Stimulated activated naive CD8-positive, alpha-beta T cell treated with anti-CD3 and anti-CD28 coated beads, Interleukin-15, Interleukin-2, amounts not matched to agents 100 ng/mL and 50 ng/mL, for 24 hours (primary cell): ENCODE results near the gene PRR16.

ENCODE experiments used
- H3K27ac Mint-ChIP-seq: one replicate; pipeline ENCODE4 v1.8.0; 2021; ENCODE audit warnings: mild to moderate bottlenecking, mixed read lengths
- H3K27me3 Mint-ChIP-seq: one replicate; pipeline ENCODE4 v1.8.0; 2021; ENCODE audit warnings: mixed read lengths
- H3K36me3 Mint-ChIP-seq: one replicate; pipeline ENCODE4 v1.8.0; 2021; ENCODE audit warnings: low read depth, mixed read lengths
- H3K4me1 Mint-ChIP-seq: one replicate; pipeline ENCODE4 v1.8.0; 2021; ENCODE audit warnings: low read depth, mixed read lengths
- H3K4me3 Mint-ChIP-seq: one replicate; pipeline ENCODE4 v1.8.0; 2021; ENCODE audit warnings: mild to moderate bottlenecking, mixed read lengths
- H3K9me3 Mint-ChIP-seq: one replicate; pipeline ENCODE4 v1.8.0; 2021; ENCODE audit warnings: mixed read lengths

Gene PRR16

GRCh38 chr5:120610145-120610544, 146.0 kb downstream of the PRR16 start:
- no peaks in the 10 kb centered on the region for H3K9me3 Mint-ChIP-seq
- no peaks in the 10 kb centered on the region for H3K36me3 Mint-ChIP-seq
- H3K27ac Mint-ChIP-seq, result no peak overlapping the region
- H3K4me1 Mint-ChIP-seq, result no peaks in the 10 kb centered on the region
- H3K4me3 Mint-ChIP-seq, result no peak overlapping the region
- H3K27me3 Mint-ChIP-seq, result no peaks in the 10 kb centered on the region

- H3K27me3 Mint-ChIP-seq, result no peaks in the 10 kb centered on the region
- no peaks in the 10 kb centered on the region for H3K4me1 Mint-ChIP-seq
- H3K27ac Mint-ChIP-seq, result no peak overlapping the region
- H3K9me3 Mint-ChIP-seq, result peaks cover 4% of the 10 kb centered on the region
- H3K4me3 Mint-ChIP-seq, result no peak overlapping the region
- H3K36me3 Mint-ChIP-seq, result no peaks in the 10 kb centered on the region
Observed at GRCh38 chr5:120613729-120614128, 149.6 kb downstream of the PRR16 start.

GRCh38 chr5:120614531-120615180, 150.6 kb downstream of the PRR16 start:
- no peaks in the 10 kb centered on the region for H3K36me3 Mint-ChIP-seq
- peaks cover 4% of the 10 kb centered on the region for H3K9me3 Mint-ChIP-seq
- no peak overlapping the region for H3K4me3 Mint-ChIP-seq
- no peaks in the 10 kb centered on the region for H3K4me1 Mint-ChIP-seq
- H3K27me3 Mint-ChIP-seq, result no peaks in the 10 kb centered on the region
- H3K27ac Mint-ChIP-seq, result no peak overlapping the region

GRCh38 chr5:120615967-120616645, 152.0 kb downstream of the PRR16 start:
- Mint-ChIP-seq H3K27me3 (no peaks in the 10 kb centered on the region), H3K9me3 (peaks cover 4% of the 10 kb centered on the region), H3K4me3 (no peak overlapping the region), H3K27ac (no peak overlapping the region), H3K4me1 (no peaks in the 10 kb centered on the region), H3K36me3 (no peaks in the 10 kb centered on the region)

GRCh38 chr5:120621339-120621738, 157.2 kb downstream of the PRR16 start:
- Mint-ChIP-seq H3K4me1 (no peaks in the 10 kb centered on the region), H3K9me3 (peaks cover 16% of the 10 kb centered on the region), H3K36me3 (no peaks in the 10 kb centered on the region), H3K4me3 (no peak overlapping the region), H3K27me3 (no peaks in the 10 kb centered on the region), H3K27ac (no peak overlapping the region)

GRCh38 chr5:120624021-120624563, 160.0 kb downstream of the PRR16 start:
- peaks cover 12% of the 10 kb centered on the region for H3K9me3 Mint-ChIP-seq
- no peak overlapping the region for H3K27ac Mint-ChIP-seq
- no peaks in the 10 kb centered on the region for H3K27me3 Mint-ChIP-seq
- H3K36me3 Mint-ChIP-seq, result no peaks in the 10 kb centered on the region
- H3K4me3 Mint-ChIP-seq, result no peak overlapping the region
- no peaks in the 10 kb centered on the region for H3K4me1 Mint-ChIP-seq

- no peaks in the 10 kb centered on the region for H3K4me1 Mint-ChIP-seq
- no peak overlapping the region for H3K4me3 Mint-ChIP-seq
- no peak overlapping the region for H3K27ac Mint-ChIP-seq
- H3K9me3 Mint-ChIP-seq, result peaks cover 12% of the 10 kb centered on the region
- no peaks in the 10 kb centered on the region for H3K36me3 Mint-ChIP-seq
- H3K27me3 Mint-ChIP-seq, result no peaks in the 10 kb centered on the region
Observed at GRCh38 chr5:120628156-120628555, 164.1 kb downstream of the PRR16 start.

- H3K9me3 Mint-ChIP-seq, result peaks cover 3% of the 10 kb centered on the region
- H3K27ac Mint-ChIP-seq, result no peak overlapping the region
Observed at GRCh38 chr5:120630550-120630949, 166.4 kb downstream of the PRR16 start.

GRCh38 chr5:120631611-120632010, 167.5 kb downstream of the PRR16 start:
- H3K4me1 Mint-ChIP-seq, result no peaks in the 10 kb centered on the region
- no peak overlapping the region for H3K27ac Mint-ChIP-seq
- H3K9me3 Mint-ChIP-seq, result no peaks in the 10 kb centered on the region
- no peaks in the 10 kb centered on the region for H3K27me3 Mint-ChIP-seq
- H3K36me3 Mint-ChIP-seq, result no peaks in the 10 kb centered on the region
- no peak overlapping the region for H3K4me3 Mint-ChIP-seq

More at GRCh38 chr5:120630550-120630949, 166.4 kb downstream of the PRR16 start:
- Mint-ChIP-seq H3K27me3 (no peaks in the 10 kb centered on the region), H3K4me3 (no peak overlapping the region), H3K4me1 (no peaks in the 10 kb centered on the region), H3K36me3 (no peaks in the 10 kb centered on the region)

GRCh38 chr5:120632430-120632829, 168.3 kb downstream of the PRR16 start:
- no peaks in the 10 kb centered on the region for H3K9me3 Mint-ChIP-seq
- no peak overlapping the region for H3K4me3 Mint-ChIP-seq
- H3K27ac Mint-ChIP-seq, result no peak overlapping the region
- H3K27me3 Mint-ChIP-seq, result no peaks in the 10 kb centered on the region
- H3K36me3 Mint-ChIP-seq, result no peaks in the 10 kb centered on the region
- H3K4me1 Mint-ChIP-seq, result no peaks in the 10 kb centered on the region

- Mint-ChIP-seq H3K27me3 (no peaks in the 10 kb centered on the region), H3K27ac (no peak overlapping the region), H3K36me3 (no peaks in the 10 kb centered on the region), H3K4me3 (no peak overlapping the region), H3K9me3 (no peaks in the 10 kb centered on the region), H3K4me1 (no peaks in the 10 kb centered on the region)
Observed at GRCh38 chr5:120638449-120638848, 174.3 kb downstream of the PRR16 start.

GRCh38 chr5:120640778-120641177, 176.7 kb downstream of the PRR16 start:
- H3K27ac Mint-ChIP-seq, result no peak overlapping the region
- no peaks in the 10 kb centered on the region for H3K27me3 Mint-ChIP-seq
- H3K36me3 Mint-ChIP-seq, result no peaks in the 10 kb centered on the region
- no peak overlapping the region for H3K4me3 Mint-ChIP-seq
- H3K9me3 Mint-ChIP-seq, result no peaks in the 10 kb centered on the region
- H3K4me1 Mint-ChIP-seq, result no peaks in the 10 kb centered on the region

- no peaks in the 10 kb centered on the region for H3K4me1 Mint-ChIP-seq
- H3K27ac Mint-ChIP-seq, result no peak overlapping the region
- no peaks in the 10 kb centered on the region for H3K27me3 Mint-ChIP-seq
- no peaks in the 10 kb centered on the region for H3K36me3 Mint-ChIP-seq
- H3K4me3 Mint-ChIP-seq, result no peak overlapping the region
- H3K9me3 Mint-ChIP-seq, result no peaks in the 10 kb centered on the region
Observed at GRCh38 chr5:120644516-120644915, 180.4 kb downstream of the PRR16 start.

GRCh38 chr5:120655828-120656435, 191.8 kb downstream of the PRR16 start:
- Mint-ChIP-seq H3K9me3 (no peaks in the 10 kb centered on the region), H3K27ac (no peak overlapping the region), H3K27me3 (no peaks in the 10 kb centered on the region), H3K4me3 (no peak overlapping the region), H3K4me1 (no peaks in the 10 kb centered on the region), H3K36me3 (no peaks in the 10 kb centered on the region)

GRCh38 chr5:120657104-120657503, 193.0 kb downstream of the PRR16 start:
- Mint-ChIP-seq H3K27me3 (no peaks in the 10 kb centered on the region), H3K9me3 (no peaks in the 10 kb centered on the region), H3K36me3 (no peaks in the 10 kb centered on the region), H3K4me1 (no peaks in the 10 kb centered on the region), H3K27ac (no peak overlapping the region), H3K4me3 (no peak overlapping the region)
